GM19395 (cell line): ENCODE data around the gene PHF21A.

Experiments used
- ATAC-seq: cut with Tn5 transposase; IDR thresholded peaks from one replicate; pipeline ENCODE4 v1.9.1; 2021; ENCODE audit warnings: mild to moderate bottlenecking, moderate library complexity; ENCODE audit not compliant: unreplicated experiment

Gene PHF21A

GRCh38 chr11:45889555-45889954 is 231.7 kb downstream of the PHF21A start:
- no peak for ATAC-seq

- no peak for ATAC-seq
Observed at GRCh38 chr11:45887587-45887986, 233.7 kb downstream of the PHF21A start.

- no peak for ATAC-seq
Observed at GRCh38 chr11:45886816-45887520, 234.3 kb downstream of the PHF21A start.

GRCh38 chr11:45885921-45886721 is 235.1 kb downstream of the PHF21A start:
- ATAC-seq = no peak

DNA sequence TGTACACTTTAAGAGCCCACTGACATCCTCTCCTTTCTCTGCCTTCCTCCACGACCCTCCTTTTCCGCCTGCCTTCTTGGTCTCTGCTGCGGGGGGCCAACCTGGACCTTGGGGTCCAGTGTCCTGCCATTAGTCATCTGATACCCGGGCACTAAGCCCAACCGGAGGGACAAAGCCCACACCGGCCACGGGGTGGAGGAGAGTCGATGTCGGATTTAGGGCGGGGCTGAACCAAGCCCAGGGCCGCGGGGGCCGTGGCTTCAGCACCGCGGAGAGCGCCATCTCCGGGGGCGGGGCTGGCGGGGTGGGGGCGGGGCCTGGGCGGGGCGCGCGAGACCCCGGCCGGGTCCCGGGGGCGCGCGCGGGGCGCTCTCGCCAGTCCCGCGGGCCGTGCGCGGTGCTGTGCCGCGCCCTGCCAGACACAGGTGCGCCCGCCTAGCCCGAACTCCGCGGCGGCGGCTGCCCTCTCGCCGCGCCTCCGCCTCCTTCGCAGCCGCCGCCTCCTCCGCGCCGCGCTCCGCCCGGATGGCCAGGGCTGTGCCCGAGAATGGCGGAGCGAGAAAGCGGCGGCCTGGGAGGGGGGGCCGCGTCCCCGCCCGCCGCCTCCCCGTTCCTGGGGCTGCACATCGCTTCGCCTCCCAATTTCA is 235.9 kb downstream of the PHF21A start, which contains the start of gene MAPK8IP1:
Gene MAPK8IP1, plus strand, starts transcription at position 378 of the 647 bp plus-strand sequence. Its CDS starts 170 bp downstream, at position 548.
- peak; percentile 60 for ATAC-seq

GRCh38 chr11:45884596-45885185 is 236.6 kb downstream of the PHF21A start:
- no peak for ATAC-seq
